Endothelial cell of umbilical vein (primary cell): Measurements from ENCODE around the gene FRMD4A. TPM values are rescaled to one million over a fixed set of nuclear protein-coding genes. Genes with fewer than 3 reads are reported as not detected.

Experiments
- BruUV-seq: library from RNA; stranded (reverse); fragments of 400-500 nt; replicated peaks from 2 replicates; lab custom pipeline; 2021; lab: Mats Ljungman, UMichigan
- CTCF ChIA-PET: fragments of 300-600, 350-600 bp; sonication (Branson Sonifier 250); formaldehyde crosslinking; loops from one replicate; lab custom pipeline; 2021; ENCODE audit warnings: antibody characterized with exemption, inconsistent platforms; lab: Charles Lee
- POLR2A ChIA-PET: fragments of 300-600, 350-600 bp; sonication (Branson Sonifier 250); formaldehyde crosslinking; loops from one replicate; lab custom pipeline; 2021; ENCODE audit warnings: antibody characterized with exemption, inconsistent platforms; lab: Charles Lee
- DNase-seq: peaks from one replicate; pipeline ENCODE4 v3.0.0-alpha.2; 2011; ENCODE audit warnings: low read depth, low spot score
- FAIRE-seq: peaks from 2 replicates; lab custom pipeline; 2011; peaks lifted over from hg19 to GRCh38; lab: Jason Lieb, UNC
- H2AFZ ChIP-seq: 2 replicates; pipeline ENCODE4 v1.6.0; 2012; ENCODE audit warnings: low read depth, low read length, control low read depth, inconsistent platforms
- H3K27ac ChIP-seq: 2 replicates; pipeline ENCODE4 v1.5.1; 2011; ENCODE audit warnings: low read depth, mild to moderate bottlenecking, control low read depth, low read length, moderate library complexity; ENCODE audit not compliant: insufficient read depth
- H3K27me3 ChIP-seq, 2 experiments: 2 replicates each; pipeline versions ENCODE4 v1.6.0 to v1.6.1; 2011; ENCODE audit warnings: low read length in 2 of 2, mixed read lengths in 1 of 2; ENCODE audit not compliant: control insufficient read depth in 2 of 2, insufficient read depth in 2 of 2
- H3K36me3 ChIP-seq, 2 experiments: 2 replicates in 1 of 2; 3 replicates in 1 of 2; pipeline ENCODE4 v1.5.1; 2011; ENCODE audit warnings: low read length in 2 of 2, mild to moderate bottlenecking in 1 of 2, moderate library complexity in 1 of 2; ENCODE audit not compliant: control insufficient read depth in 2 of 2, insufficient read depth in 2 of 2; ENCODE audit errors: extremely low read depth in 1 of 2
- H3K4me1 ChIP-seq: 3 replicates; pipeline ENCODE4 v1.5.1; 2011; ENCODE audit warnings: mild to moderate bottlenecking, low read length; ENCODE audit not compliant: control insufficient read depth, insufficient read depth; ENCODE audit errors: extremely low read depth
- H3K4me2 ChIP-seq: 2 replicates; pipeline ENCODE4 v1.6.1; 2011; ENCODE audit warnings: low read length, control low read depth, mixed read lengths; ENCODE audit not compliant: insufficient read depth
- H3K4me3 ChIP-seq, 3 experiments: fragments of 200-600 bp in 1 of 3; sonication (generic), shearing (Covaris generic) in 1 of 3; replicated peaks in 1 of 3; 2 replicates each; pipeline ENCODE4 v1.5.1; 2011 to 2016; ENCODE audit warnings: control low read depth in 3 of 3, low read length in 3 of 3, mild to moderate bottlenecking in 2 of 3, inconsistent platforms in 1 of 3, low read depth in 1 of 3, moderate library complexity in 1 of 3; ENCODE audit not compliant: insufficient read depth in 1 of 3
- H3K79me2 ChIP-seq: 2 replicates; pipeline ENCODE4 v1.6.0; 2012; ENCODE audit warnings: low read length, inconsistent platforms; ENCODE audit not compliant: control insufficient read depth, insufficient read depth
- H3K9ac ChIP-seq: replicated peaks from 2 replicates; pipeline ENCODE3; 2011; ENCODE audit warnings: low read length, control low read depth; ENCODE audit not compliant: insufficient read depth; ENCODE audit errors: extremely low read depth
- H3K9me1 ChIP-seq: replicated peaks from 3 replicates; pipeline ENCODE4 v1.6.0; 2011; ENCODE audit warnings: mild to moderate bottlenecking, low read length; ENCODE audit not compliant: control insufficient read depth, insufficient read depth; ENCODE audit errors: extremely low read depth
- H3K9me3 ChIP-seq: replicated peaks from 2 replicates; pipeline ENCODE4 v1.5.1; 2012; ENCODE audit warnings: low read length, inconsistent platforms; ENCODE audit not compliant: control insufficient read depth, insufficient read depth
- H4K20me1 ChIP-seq: replicated peaks from 2 replicates; pipeline ENCODE3; 2011; ENCODE audit warnings: mild to moderate bottlenecking, low read length; ENCODE audit not compliant: control insufficient read depth, insufficient read depth; ENCODE audit errors: extremely low read depth
- CTCF ChIP-seq, 2 donors: IDR thresholded peaks; 1 replicate in 1 of 2; 2 replicates in 1 of 2; pipeline ENCODE4 v1.5.1; 2011; ENCODE audit warnings: low read length in 2 of 2, mild to moderate bottlenecking in 2 of 2, moderate library complexity in 2 of 2, control low read depth in 1 of 2, inconsistent platforms in 1 of 2, low read depth in 1 of 2; ENCODE audit not compliant: insufficient read depth in 1 of 2; ENCODE audit errors: extremely low read depth in 1 of 2
- EZH2 ChIP-seq: IDR thresholded peaks from 2 replicates; pipeline ENCODE4 v1.6.1; 2012; ENCODE audit warnings: borderline replicate concordance, low read depth, mild to moderate bottlenecking, moderate library complexity, low read length, inconsistent platforms; ENCODE audit not compliant: severe bottlenecking
- FOS ChIP-seq: IDR thresholded peaks from 2 replicates; pipeline ENCODE4 v1.6.1; 2011; ENCODE audit warnings: mild to moderate bottlenecking, low read length, moderate library complexity, borderline replicate concordance; ENCODE audit not compliant: insufficient read depth
- GATA2 ChIP-seq: IDR thresholded peaks from 2 replicates; pipeline ENCODE4 v1.7.0; 2011; ENCODE audit warnings: low read depth, mild to moderate bottlenecking, moderate library complexity, mixed read lengths, low read length; ENCODE audit not compliant: insufficient read length, insufficient read depth
- JUN ChIP-seq: IDR thresholded peaks from 2 replicates; pipeline ENCODE4 v1.6.1; 2011; ENCODE audit warnings: borderline replicate concordance, low read depth; ENCODE audit not compliant: insufficient read length, insufficient read depth
- MAX ChIP-seq: IDR thresholded peaks from 2 replicates; pipeline ENCODE4 v1.6.1; 2011; ENCODE audit not compliant: insufficient read depth, insufficient read length
- MYC ChIP-seq: IDR thresholded peaks from one replicate; pipeline ENCODE4 v1.6.1; 2011; ENCODE audit warnings: mild to moderate bottlenecking, low read depth, low read length
- POLR2A ChIP-seq: IDR thresholded peaks from 2 replicates; pipeline ENCODE4 v1.6.1; 2012; ENCODE audit warnings: low read depth, mild to moderate bottlenecking, control low read depth, low read length
- POLR2AphosphoS5 ChIP-seq: IDR thresholded peaks from 2 replicates; pipeline ENCODE4 v1.6.1; 2012; ENCODE audit warnings: low read depth, mild to moderate bottlenecking, control low read depth, low read length, moderate library complexity; ENCODE audit not compliant: insufficient read depth
- dilution Hi-C: fragments of 300-500 bp; cut with MboI; formaldehyde crosslinking; loops from one replicate; pipeline ENCODE4 v1.15.0; 2019; ENCODE audit warnings: low sequenced_read_pairs; ENCODE audit not compliant: extremely low pct_ligation_motif_present
- intact Hi-C: fragments of 100-400 bp; cut with micrococcal nuclease; formaldehyde crosslinking; loops from one replicate; pipeline ENCODE4 v1.10.0; 2022
- polyA plus RNA-seq, 4 experiments: library from polyadenylated mRNA; depleted of rRNA in 3 of 4; stranded (reverse) in 3 of 4; unstranded in 1 of 4; fragments of >200 nt; gene quantifications; 2 replicates each; pipeline versions ENCODE4 v1.2.1 to v1.2.3, GENCODE V29; 2011 to 2012; ENCODE audit warnings: missing spikeins in 1 of 4
- total RNA-seq: library from RNA; stranded (reverse); gene quantifications from 2 replicates; pipeline ENCODE4 v1.2.3, GENCODE V29; 2021

FRMD4A gene
- total and polyA plus RNA-seq, 2 donors (not counting 3 experiments of a cell fraction or from before 2014, with no cell fraction given) = 123 to 148 TPM

- intact Hi-C loops (no loop called here), dilution Hi-C loops (no loop called here)
- Histone ChIP-seq H3K27me3 (peaks cover 17 to 42% of the 10 kb centered on the region in 2 experiments), H3K4me1 (no peaks in the 10 kb centered on the region), H3K79me2 (no peaks in the 10 kb centered on the region), H3K4me3 (no peak overlapping the region), H3K9me1 (no peaks in the 10 kb centered on the region), H4K20me1 (no peaks in the 10 kb centered on the region), H3K4me2 (no peak overlapping the region), H2AFZ (no peak overlapping the region), H3K36me3 (no peaks in the 10 kb centered on the region), H3K27ac (no peak overlapping the region), H3K9me3 (no peaks in the 10 kb centered on the region), H3K9ac (no peak overlapping the region)
- BruUV-seq = no TSS peak
- no peak for TF ChIP-seq POLR2AphosphoS5
- TF ChIP-seq CTCF (IDR thresholded peaks at IDR 0.05; ENCODE audit: extremely low read depth in 1 of 2, insufficient read depth in 1 of 2, low read depth in 1 of 2, low read length in 2 of 2) = no peak
- no peak for TF ChIP-seq MYC
- TF ChIP-seq POLR2A = no peak
- TF ChIP-seq GATA2 = no peak
- no peak for TF ChIP-seq JUN
- no peak for TF ChIP-seq EZH2
- TF ChIP-seq FOS = no peak
- no peak for TF ChIP-seq MAX
- CTCF ChIA-PET = interaction anchor here (1.0 kb wide), 1 partner anchor 115 kb away, joined by 3 read pairs; no protein-coding TSS in a partner anchor
- no peak for FAIRE-seq
- no peak for DNase-seq
- POLR2A ChIA-PET = no interaction called here
Observed at GRCh38 chr10:14312014-14312413, 18.7 kb downstream of the FRMD4A start.
